GM12892 (cell line): ENCODE data around the gene SPINT3. TPM values are rescaled to one million over a fixed set of nuclear protein-coding genes. Genes with fewer than 3 reads are reported as not detected.

Experiments used
- DNase-seq: peaks from one replicate; pipeline ENCODE4 v3.0.0; 2011; ENCODE audit not compliant: insufficient read length
- FAIRE-seq: peaks from 2 replicates; lab custom pipeline; 2011; peaks lifted over from hg19 to GRCh38; lab: Jason Lieb, UNC
- POLR2A ChIP-seq: IDR thresholded peaks from 2 replicates; pipeline ENCODE4 v1.6.1; 2011; ENCODE audit warnings: low read depth, low read length, control low read depth
- POLR2AphosphoS5 ChIP-seq: IDR thresholded peaks from 2 replicates; pipeline ENCODE4 v1.6.1; 2011; ENCODE audit warnings: low read depth, low read length, control low read depth
- TAF1 ChIP-seq: IDR thresholded peaks from 2 replicates; pipeline ENCODE4 v1.6.1; 2011; ENCODE audit warnings: low read depth, mild to moderate bottlenecking, control low read depth, low read length, borderline replicate concordance
- polyA plus RNA-seq: library from polyadenylated mRNA; unstranded; fragments of >200 nt; gene quantifications from one replicate; pipeline ENCODE4 v1.2.1, GENCODE V29; 2012; ENCODE audit warnings: missing spikeins, inconsistent platforms; ENCODE audit not compliant: missing spikeins

SPINT3 gene
- not detected for polyA plus RNA-seq

- no peak for DNase-seq
- FAIRE-seq = no peak
- TF ChIP-seq POLR2AphosphoS5 (no peak), TAF1 (no peak), POLR2A (no peak)
Observed at GRCh38 chr20:45515147-45515913, at the start of gene SPINT3. SPINT3 (minus strand) TSS chr20:45515622; CDS start chr20:45515608, 14 bp downstream.

- FAIRE-seq = no peak
- DNase-seq = no peak
- TF ChIP-seq POLR2AphosphoS5 = no peak
- TF ChIP-seq TAF1 = no peak
- no peak for TF ChIP-seq POLR2A
Observed at GRCh38 chr20:45564760-45565276, 49.4 kb upstream of the SPINT3 start.

GRCh38 chr20:45555198-45555597, 39.8 kb upstream of the SPINT3 start:
- no peak for FAIRE-seq
- TF ChIP-seq POLR2AphosphoS5 = no peak
- TF ChIP-seq POLR2A = no peak
- TF ChIP-seq TAF1 = no peak
- DNase-seq = no peak

- DNase-seq = no peak
- no peak for FAIRE-seq
- TF ChIP-seq TAF1 (no peak), POLR2A (no peak), POLR2AphosphoS5 (no peak)
Observed at GRCh38 chr20:45552456-45552855, 37.0 kb upstream of the SPINT3 start.

GRCh38 chr20:45550765-45551164, 35.3 kb upstream of the SPINT3 start:
- no peak for DNase-seq
- TF ChIP-seq TAF1 (no peak), POLR2AphosphoS5 (no peak), POLR2A (no peak)
- no peak for FAIRE-seq

GRCh38 chr20:45548410-45548809, 33.0 kb upstream of the SPINT3 start:
- TF ChIP-seq POLR2AphosphoS5 (no peak), TAF1 (no peak), POLR2A (no peak)
- DNase-seq (no peak), FAIRE-seq (no peak)

- TF ChIP-seq POLR2A (no peak), POLR2AphosphoS5 (no peak), TAF1 (no peak)
- no peak for FAIRE-seq
- DNase-seq = no peak
Observed at GRCh38 chr20:45547206-45547770, 31.9 kb upstream of the SPINT3 start, which contains the start of gene EPPIN. EPPIN (minus strand) TSS chr20:45547401; CDS start chr20:45547357, 44 bp downstream.

GRCh38 chr20:45545754-45546453, 30.5 kb upstream of the SPINT3 start:
- DNase-seq = no peak
- no peak for FAIRE-seq
- no peak for TF ChIP-seq POLR2AphosphoS5
- TF ChIP-seq POLR2A = no peak
- no peak for TF ChIP-seq TAF1

- DNase-seq (no peak), FAIRE-seq (no peak)
- TF ChIP-seq POLR2AphosphoS5 (no peak), POLR2A (no peak), TAF1 (no peak)
Observed at GRCh38 chr20:45545351-45545750, 29.9 kb upstream of the SPINT3 start.

GRCh38 chr20:45539382-45539781, 24.0 kb upstream of the SPINT3 start, which contains the start of gene WFDC6:
WFDC6 (minus strand) TSS chr20:45539482; CDS start chr20:45539407, 75 bp downstream.
- FAIRE-seq = no peak
- TF ChIP-seq TAF1 (no peak), POLR2A (no peak), POLR2AphosphoS5 (no peak)
- DNase-seq = no peak

GRCh38 chr20:45538209-45538799, 22.9 kb upstream of the SPINT3 start:
- FAIRE-seq = no peak
- DNase-seq = no peak
- TF ChIP-seq POLR2AphosphoS5 = no peak
- TF ChIP-seq TAF1 = no peak
- no peak for TF ChIP-seq POLR2A
